Neural progenitor cell (in vitro differentiated cells): Measurements from ENCODE around the gene IFRD2. TPM values are rescaled to one million over a fixed set of nuclear protein-coding genes. Genes with fewer than 3 reads are reported as not detected.
A peak's percentile ranks its signal among the peaks of the same experiment; 100 is the strongest.

Experiments
- DNase-seq: peaks from one replicate; pipeline ENCODE4 v3.0.0-alpha.2; 2016; ENCODE audit warnings: low spot score
- H2AFZ ChIP-seq: fragments of 200-600 bp; sonication (generic); replicated peaks from 2 replicates; pipeline ENCODE4 v1.6.1; 2016; ENCODE audit warnings: antibody characterized with exemption
- H3F3A ChIP-seq: fragments of 200-600 bp; sonication (generic); 2 replicates; pipeline ENCODE4 v1.6.1; 2016; ENCODE audit warnings: antibody characterized with exemption, low read depth
- H3K27ac ChIP-seq: fragments of 200-600 bp; sonication (generic); 2 replicates; pipeline ENCODE4 v1.5.1; 2016; ENCODE audit warnings: mild to moderate bottlenecking
- H3K27me3 ChIP-seq: fragments of 200-600 bp; sonication (generic); 2 replicates; pipeline ENCODE4 v1.6.1; 2016; ENCODE audit warnings: mild to moderate bottlenecking, moderate library complexity
- H3K36me3 ChIP-seq: fragments of 200-600 bp; sonication (generic); 2 replicates; pipeline ENCODE4 v1.5.1; 2016
- H3K4me1 ChIP-seq: fragments of 200-600 bp; sonication (generic); 2 replicates; pipeline ENCODE4 v1.6.1; 2016; ENCODE audit warnings: mixed run types
- H3K4me2 ChIP-seq: fragments of 200-600 bp; sonication (generic); 2 replicates; pipeline ENCODE4 v1.6.1; 2016
- H3K4me3 ChIP-seq: fragments of 200-600 bp; sonication (generic); 2 replicates; pipeline ENCODE4 v1.5.1; 2016
- H3K79me2 ChIP-seq: fragments of 200-600 bp; sonication (generic); 2 replicates; pipeline ENCODE4 v1.6.1; 2016; ENCODE audit warnings: low read depth
- H3K9ac ChIP-seq: fragments of 200-600 bp; sonication (generic); 2 replicates; pipeline ENCODE4 v1.6.1; 2016
- H3K9me3 ChIP-seq: fragments of 200-600 bp; sonication (generic); 2 replicates; pipeline ENCODE4 v1.5.1; 2016; ENCODE audit warnings: low read depth
- H4K20me1 ChIP-seq: fragments of 200-600 bp; sonication (generic); 2 replicates; pipeline ENCODE4 v1.6.1; 2016; ENCODE audit warnings: low read depth
- H3K27ac Mint-ChIP-seq: 3 replicates; pipeline ENCODE4 v1.8.0; 2021; ENCODE audit warnings: mixed read lengths
- H3K27me3 Mint-ChIP-seq: 2 replicates; pipeline ENCODE4 v1.8.0; 2022; ENCODE audit warnings: low read depth, mild to moderate bottlenecking, inconsistent platforms, moderate library complexity, mixed read lengths; ENCODE audit not compliant: insufficient read depth
- H3K36me3 Mint-ChIP-seq: 3 replicates; pipeline ENCODE4 v1.8.0; 2021; ENCODE audit warnings: mixed read lengths
- H3K4me1 Mint-ChIP-seq: 3 replicates; pipeline ENCODE4 v1.8.0; 2021; ENCODE audit warnings: mixed read lengths
- H3K4me3 Mint-ChIP-seq: 3 replicates; pipeline ENCODE4 v1.8.0; 2021; ENCODE audit warnings: mild to moderate bottlenecking, moderate library complexity, mixed read lengths
- H3K9me3 Mint-ChIP-seq: 3 replicates; pipeline ENCODE4 v1.8.0; 2020; ENCODE audit warnings: mixed read lengths
- EZH2 ChIP-seq: fragments of 200-600 bp; sonication (generic); IDR thresholded peaks from 2 replicates; pipeline ENCODE4 v1.6.1; 2017; ENCODE audit warnings: antibody characterized with exemption, mild to moderate bottlenecking, moderate library complexity
- EZH2phosphoT487 ChIP-seq: fragments of 200-600 bp; sonication (generic); IDR thresholded peaks from 2 replicates; pipeline ENCODE4 v1.6.1; 2017; ENCODE audit warnings: antibody characterized with exemption
- total RNA-seq: library from RNA; depleted of rRNA; stranded (reverse); fragments of >200 nt; gene quantifications from 2 replicates; pipeline ENCODE4 v1.2.3, GENCODE V29; 2015; ENCODE audit warnings: low replicate concordance
- TF ChIP-seq, protein P1 (sequence below): fragments of 200-600 bp; sonication (generic); IDR thresholded peaks from 2 replicates; pipeline ENCODE4 v1.5.1; 2017; ENCODE audit warnings: antibody characterized with exemption, mild to moderate bottlenecking

IFRD2 gene
- total RNA-seq, 1 donor from 2014 or later: 26.4 TPM

DNA sequence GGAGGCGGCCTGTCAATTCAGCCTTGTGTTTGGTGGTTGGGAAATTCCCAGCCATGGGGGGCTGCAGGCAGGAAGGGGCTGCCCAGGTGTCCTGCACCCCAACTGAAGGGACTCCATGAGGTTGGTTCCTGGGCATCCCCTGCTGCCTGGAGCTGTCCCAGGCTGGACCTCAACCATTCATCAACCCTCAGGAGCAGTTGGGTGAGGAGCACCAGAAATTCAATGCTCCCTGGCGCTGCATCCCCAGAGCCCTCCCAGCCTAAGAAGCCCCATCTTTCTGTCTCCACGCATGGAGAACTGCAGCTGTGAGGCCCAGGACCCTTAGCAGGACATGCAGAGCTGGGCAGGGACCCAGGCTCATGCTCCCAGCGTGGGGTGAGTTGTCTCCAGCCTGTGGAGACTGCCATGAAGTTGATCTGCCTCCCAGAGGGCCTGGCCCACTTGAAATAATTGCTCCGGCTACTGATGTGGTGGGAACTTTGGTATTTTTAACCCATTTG is 31.2 kb downstream of the IFRD2 start:
- Histone ChIP-seq H3K36me3 (no peaks in the 10 kb centered on the region), H4K20me1 (peaks cover 26% of the 10 kb centered on the region), H3K4me2 (peak overlapping the region; percentile 84), H3K9me3 (no peaks in the 10 kb centered on the region), H3K4me1 (peaks cover 38% of the 10 kb centered on the region), H3K79me2 (no peaks in the 10 kb centered on the region), H3K27me3 (no peaks in the 10 kb centered on the region), H2AFZ (no peak overlapping the region), H3K4me3 (peak overlapping the region; percentile 42), H3K9ac (no peak overlapping the region), H3F3A (peaks cover 80% of the 10 kb centered on the region), H3K27ac (peak overlapping the region; percentile 97)
- H3K27ac Mint-ChIP-seq: peak overlapping the region; percentile 96
- H3K4me3 Mint-ChIP-seq: peak overlapping the region; percentile 61
- H3K36me3 Mint-ChIP-seq: peaks cover 12% of the 10 kb centered on the region
- H3K27me3 Mint-ChIP-seq: peaks cover 9% of the 10 kb centered on the region
- TF ChIP-seq, protein P1, sequence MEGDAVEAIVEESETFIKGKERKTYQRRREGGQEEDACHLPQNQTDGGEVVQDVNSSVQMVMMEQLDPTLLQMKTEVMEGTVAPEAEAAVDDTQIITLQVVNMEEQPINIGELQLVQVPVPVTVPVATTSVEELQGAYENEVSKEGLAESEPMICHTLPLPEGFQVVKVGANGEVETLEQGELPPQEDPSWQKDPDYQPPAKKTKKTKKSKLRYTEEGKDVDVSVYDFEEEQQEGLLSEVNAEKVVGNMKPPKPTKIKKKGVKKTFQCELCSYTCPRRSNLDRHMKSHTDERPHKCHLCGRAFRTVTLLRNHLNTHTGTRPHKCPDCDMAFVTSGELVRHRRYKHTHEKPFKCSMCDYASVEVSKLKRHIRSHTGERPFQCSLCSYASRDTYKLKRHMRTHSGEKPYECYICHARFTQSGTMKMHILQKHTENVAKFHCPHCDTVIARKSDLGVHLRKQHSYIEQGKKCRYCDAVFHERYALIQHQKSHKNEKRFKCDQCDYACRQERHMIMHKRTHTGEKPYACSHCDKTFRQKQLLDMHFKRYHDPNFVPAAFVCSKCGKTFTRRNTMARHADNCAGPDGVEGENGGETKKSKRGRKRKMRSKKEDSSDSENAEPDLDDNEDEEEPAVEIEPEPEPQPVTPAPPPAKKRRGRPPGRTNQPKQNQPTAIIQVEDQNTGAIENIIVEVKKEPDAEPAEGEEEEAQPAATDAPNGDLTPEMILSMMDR: no peak
- TF ChIP-seq EZH2phosphoT487 (no peak), EZH2 (no peak)
- DNase-seq: no peak
- H3K9me3 Mint-ChIP-seq: no peaks in the 10 kb centered on the region
- peaks cover 79% of the 10 kb centered on the region for H3K4me1 Mint-ChIP-seq

DNA sequence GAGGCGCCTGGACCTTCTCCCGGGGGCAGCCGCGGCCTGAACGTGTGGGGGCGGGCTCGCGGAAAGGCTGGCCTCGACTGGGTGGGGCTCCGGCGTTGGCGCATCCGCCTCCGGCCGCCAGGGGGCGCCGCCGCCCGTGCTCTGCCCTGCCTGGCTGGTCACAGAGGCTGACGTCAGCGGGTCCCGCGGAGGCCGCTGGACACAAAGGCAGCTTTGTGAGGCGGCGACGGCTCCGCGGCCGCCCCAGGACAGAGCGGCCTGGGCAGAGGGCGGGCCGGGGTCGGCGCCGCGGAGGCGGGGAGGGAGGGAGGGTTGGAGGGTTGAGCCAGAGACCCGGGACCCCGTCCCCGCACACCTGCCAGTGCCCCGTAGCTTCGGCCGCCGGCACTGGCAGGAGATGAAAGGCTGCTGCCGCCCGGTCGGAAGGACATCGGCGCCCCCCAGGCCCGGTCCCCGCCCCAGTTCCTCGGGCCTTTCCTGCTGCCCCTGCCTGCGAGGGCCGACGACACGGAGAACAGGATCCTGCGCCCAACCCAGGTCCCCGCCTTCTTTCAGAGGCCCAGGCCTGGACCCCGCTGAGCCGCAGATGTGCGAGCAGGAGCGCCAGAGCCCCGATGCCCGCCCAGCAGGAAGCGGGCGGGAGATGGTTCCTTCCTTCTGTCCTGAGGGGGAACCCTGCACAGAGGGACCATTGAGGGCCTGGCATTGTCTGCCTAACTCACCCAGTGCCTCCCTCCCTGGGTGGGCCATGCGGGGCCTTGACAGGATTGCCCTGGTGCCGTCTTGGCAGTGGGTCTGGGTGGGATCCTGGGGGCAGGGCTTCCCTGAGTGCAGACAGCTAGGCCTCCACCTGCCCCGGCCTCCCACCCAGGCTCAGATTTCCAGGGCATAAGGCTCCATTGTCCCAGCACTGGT is 31.9 kb downstream of the IFRD2 start:
- peaks cover 81% of the 10 kb centered on the region for H3F3A ChIP-seq
- peak overlapping the region; percentile 42 for H3K4me3 ChIP-seq
- H4K20me1 ChIP-seq: peaks cover 29% of the 10 kb centered on the region
- no peaks in the 10 kb centered on the region for H3K79me2 ChIP-seq
- H3K27ac ChIP-seq: peak overlapping the region; percentile 97
- Mint-ChIP-seq H3K27me3 (peaks cover 7% of the 10 kb centered on the region), H3K4me1 (peaks cover 75% of the 10 kb centered on the region), H3K27ac (peak overlapping the region; percentile 96), H3K9me3 (no peaks in the 10 kb centered on the region), H3K4me3 (peak overlapping the region; percentile 75), H3K36me3 (peaks cover 12% of the 10 kb centered on the region)
- H3K4me2 ChIP-seq: peak overlapping the region; percentile 84
- DNase-seq: peak; percentile 99
- TF ChIP-seq EZH2phosphoT487 (no peak), EZH2 (no peak)
- TF ChIP-seq, protein P1: peak; percentile 97
- H3K9ac ChIP-seq: peak overlapping the region; percentile 45
- no peak overlapping the region for H2AFZ ChIP-seq
- H3K36me3 ChIP-seq: no peaks in the 10 kb centered on the region
- H3K27me3 ChIP-seq: no peaks in the 10 kb centered on the region
- peaks cover 33% of the 10 kb centered on the region for H3K4me1 ChIP-seq
- no peaks in the 10 kb centered on the region for H3K9me3 ChIP-seq

DNA sequence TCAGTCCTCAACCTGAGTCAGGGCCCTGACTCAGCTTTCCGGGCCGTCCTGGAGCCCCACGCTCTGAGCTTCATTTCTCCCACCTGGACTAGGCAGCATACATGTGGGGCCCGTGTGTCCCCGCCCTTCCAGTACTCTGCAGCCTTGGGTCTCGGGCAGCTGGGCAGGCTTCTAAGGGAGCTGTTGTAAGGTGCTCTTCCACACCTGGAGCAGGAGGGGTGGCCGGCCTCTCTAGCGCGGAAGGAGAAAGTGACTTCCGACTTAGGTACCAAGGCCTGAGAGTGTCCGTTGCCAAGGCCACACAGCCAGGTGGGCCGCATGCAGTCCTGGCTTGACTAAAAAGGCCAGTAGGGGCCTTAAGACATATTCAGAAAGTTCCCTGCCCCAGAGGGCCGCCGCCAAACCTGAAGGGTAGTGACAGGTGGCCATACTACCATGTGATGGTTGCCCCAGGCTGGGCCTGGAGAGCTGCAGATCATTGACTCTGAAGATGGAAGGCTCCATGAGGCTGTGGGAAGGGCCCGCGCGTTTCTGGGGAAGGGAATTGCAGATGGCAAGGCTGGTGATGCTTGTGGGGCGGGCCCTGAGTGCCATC is 32.7 kb downstream of the IFRD2 start:
- H4K20me1 ChIP-seq: peaks cover 37% of the 10 kb centered on the region
- Mint-ChIP-seq H3K36me3 (peaks cover 12% of the 10 kb centered on the region), H3K4me3 (peak overlapping the region; percentile 75), H3K4me1 (peaks cover 70% of the 10 kb centered on the region), H3K27me3 (peaks cover 7% of the 10 kb centered on the region), H3K9me3 (no peaks in the 10 kb centered on the region), H3K27ac (peak overlapping the region; percentile 95)
- H3F3A ChIP-seq: peaks cover 80% of the 10 kb centered on the region
- H3K9me3 ChIP-seq: no peaks in the 10 kb centered on the region
- TF ChIP-seq, protein P1: no peak
- TF ChIP-seq EZH2 (no peak), EZH2phosphoT487 (no peak)
- H3K4me1 ChIP-seq: peaks cover 26% of the 10 kb centered on the region
- no peaks in the 10 kb centered on the region for H3K27me3 ChIP-seq
- peak overlapping the region; percentile 28 for H3K4me2 ChIP-seq
- H3K9ac ChIP-seq: no peak overlapping the region
- no peak overlapping the region for H3K4me3 ChIP-seq
- no peak overlapping the region for H2AFZ ChIP-seq
- no peaks in the 10 kb centered on the region for H3K79me2 ChIP-seq
- H3K36me3 ChIP-seq: no peaks in the 10 kb centered on the region
- H3K27ac ChIP-seq: peak overlapping the region; percentile 66
- no peak for DNase-seq
